Activated naive CD4-positive, alpha-beta T cell treated with anti-CD3 and anti-CD28 coated beads for 36 hours (primary cell): ENCODE results near the gene NFE2L1. TPM values are rescaled to one million over a fixed set of nuclear protein-coding genes. Genes with fewer than 3 reads are reported as not detected.
"Not testable (repeated sequence)": the region's sequence is repeated elsewhere in the genome, so short reads cannot be mapped to it uniquely, and the experiment has no call there.

Experiments used
- CTCF ChIA-PET: fragments of 350-600 bp; sonication (Branson Sonifier 250); formaldehyde crosslinking; loops from one replicate; lab custom pipeline; 2021; ENCODE audit warnings: antibody characterized with exemption; lab: Charles Lee
- DNase-seq: peaks from one replicate; pipeline ENCODE4 v3.0.0-alpha.2; 2020
- H3K27ac Mint-ChIP-seq: one replicate; pipeline ENCODE4 v1.8.0; 2021; ENCODE audit warnings: mild to moderate bottlenecking, mixed read lengths
- H3K27me3 Mint-ChIP-seq: one replicate; pipeline ENCODE4 v1.8.0; 2021; ENCODE audit warnings: low read depth, mixed read lengths
- H3K36me3 Mint-ChIP-seq: one replicate; pipeline ENCODE4 v1.8.0; 2021; ENCODE audit warnings: low read depth, mixed read lengths
- H3K4me1 Mint-ChIP-seq: one replicate; pipeline ENCODE4 v1.8.0; 2021; ENCODE audit warnings: low read depth, mixed read lengths
- H3K4me3 Mint-ChIP-seq: one replicate; pipeline ENCODE4 v1.8.0; 2021; ENCODE audit warnings: mild to moderate bottlenecking, moderate library complexity, mixed read lengths
- H3K9me3 Mint-ChIP-seq: one replicate; pipeline ENCODE4 v1.8.0; 2021; ENCODE audit warnings: mixed read lengths
- intact Hi-C: fragments of 100-400 bp; cut with micrococcal nuclease; formaldehyde crosslinking; loops from one replicate; pipeline ENCODE4 v1.15.1; 2023
- total RNA-seq, 2 experiments: library from RNA; stranded (reverse); gene quantifications; one replicate each; pipeline ENCODE4 v1.2.3, GENCODE V29; 2021

Gene NFE2L1, protein sequence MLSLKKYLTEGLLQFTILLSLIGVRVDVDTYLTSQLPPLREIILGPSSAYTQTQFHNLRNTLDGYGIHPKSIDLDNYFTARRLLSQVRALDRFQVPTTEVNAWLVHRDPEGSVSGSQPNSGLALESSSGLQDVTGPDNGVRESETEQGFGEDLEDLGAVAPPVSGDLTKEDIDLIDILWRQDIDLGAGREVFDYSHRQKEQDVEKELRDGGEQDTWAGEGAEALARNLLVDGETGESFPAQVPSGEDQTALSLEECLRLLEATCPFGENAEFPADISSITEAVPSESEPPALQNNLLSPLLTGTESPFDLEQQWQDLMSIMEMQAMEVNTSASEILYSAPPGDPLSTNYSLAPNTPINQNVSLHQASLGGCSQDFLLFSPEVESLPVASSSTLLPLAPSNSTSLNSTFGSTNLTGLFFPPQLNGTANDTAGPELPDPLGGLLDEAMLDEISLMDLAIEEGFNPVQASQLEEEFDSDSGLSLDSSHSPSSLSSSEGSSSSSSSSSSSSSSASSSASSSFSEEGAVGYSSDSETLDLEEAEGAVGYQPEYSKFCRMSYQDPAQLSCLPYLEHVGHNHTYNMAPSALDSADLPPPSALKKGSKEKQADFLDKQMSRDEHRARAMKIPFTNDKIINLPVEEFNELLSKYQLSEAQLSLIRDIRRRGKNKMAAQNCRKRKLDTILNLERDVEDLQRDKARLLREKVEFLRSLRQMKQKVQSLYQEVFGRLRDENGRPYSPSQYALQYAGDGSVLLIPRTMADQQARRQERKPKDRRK
- 100 to 1,000 TPM in 1 of 2 experiments, 10 to 100 TPM in 1; 95.2 to 102 TPM for total RNA-seq

DNA sequence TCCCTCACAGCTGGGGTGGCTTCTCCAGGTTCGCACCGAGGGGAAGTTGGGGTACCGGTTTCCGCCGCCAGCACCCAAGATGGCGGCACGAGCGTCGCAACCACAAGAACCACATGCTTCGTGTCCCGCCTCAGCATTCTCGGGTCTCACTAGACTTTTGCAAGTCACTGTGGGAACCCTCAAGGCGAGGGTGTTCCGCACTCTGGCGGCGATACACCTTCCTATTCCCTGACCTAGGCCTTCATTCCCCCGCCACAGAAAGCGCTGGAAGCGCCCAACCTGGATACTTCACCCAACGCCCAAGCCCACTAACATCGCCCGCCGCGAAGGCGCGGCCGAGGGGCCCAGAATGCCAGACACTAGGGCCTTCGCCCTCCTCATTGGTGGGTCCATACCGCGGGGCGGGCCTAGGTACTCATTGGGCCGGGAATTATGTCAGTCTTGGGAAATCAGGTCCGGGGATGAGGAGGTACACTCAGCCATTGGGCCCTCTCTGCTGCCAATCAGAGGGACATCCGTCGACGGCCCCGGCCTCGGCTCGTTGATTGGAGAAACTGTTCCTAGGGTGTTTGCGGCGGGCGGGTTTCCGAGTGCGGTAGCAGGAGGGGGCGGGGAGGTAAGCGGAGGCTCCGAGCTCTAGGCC is at the start of gene NFE2L1:
NFE2L1 (plus strand) TSS at position 619 of the 643 bp plus-strand sequence. CDS start 2,760 bp downstream, outside the sequence.
- Mint-ChIP-seq H3K4me1 (peaks cover 51% of the 10 kb centered on the region), H3K36me3 (peaks cover 37% of the 10 kb centered on the region), H3K9me3 (no peaks in the 10 kb centered on the region), H3K4me3 (peak within 1 kb of the TSS; percentile 99), H3K27me3 (no peaks in the 10 kb centered on the region), H3K27ac (peak within 1 kb of the TSS; percentile 98)
- intact Hi-C loops, result loop anchor here (1.0 to 5.0 kb wide), 9 partner anchors 8 to 1144 kb away; partner anchors contain the start of genes CBX1, CDK5RAP3, COPZ2 and KPNB1
- CTCF ChIA-PET, result interaction anchor here (0.7 to 2.5 kb wide), 9 partner anchors 12 to 198 kb away, joined by 3 to 25 read pairs (median 4); partner anchors contain the start of gene CDK5RAP3
- DNase-seq, result peak; percentile 100

DNA sequence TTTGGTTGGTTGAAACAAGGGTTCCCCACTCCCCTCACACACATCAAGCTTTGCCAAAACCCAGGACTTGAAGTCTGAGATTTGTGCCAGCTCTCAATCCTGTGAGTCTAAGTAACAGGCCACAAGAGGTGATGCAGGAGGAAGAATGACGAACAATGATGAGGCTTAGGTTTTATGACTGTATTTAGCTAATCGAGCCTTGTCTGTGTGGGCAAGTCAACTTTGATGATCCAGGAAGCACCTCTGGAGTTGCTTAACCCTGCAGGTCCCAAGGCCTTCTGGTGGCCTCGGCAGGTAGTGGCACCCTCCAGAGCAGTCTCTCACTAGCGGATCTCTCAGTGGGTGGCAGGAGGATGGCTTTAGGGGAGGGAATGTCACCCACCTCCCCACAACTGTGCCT is 48.6 kb upstream of the NFE2L1 start:
- Mint-ChIP-seq H3K9me3 (no peaks in the 10 kb centered on the region), H3K4me3 (no peak overlapping the region), H3K27ac (no peak overlapping the region), H3K36me3 (no peaks in the 10 kb centered on the region), H3K4me1 (peaks cover 4% of the 10 kb centered on the region), H3K27me3 (peaks cover 3% of the 10 kb centered on the region)
- DNase-seq, result peak; percentile 35
- CTCF ChIA-PET, result interaction anchor here (0.7 to 4.6 kb wide), 8 partner anchors 12 to 76 kb away, joined by 3 to 28 read pairs (median 7); no protein-coding TSS in a partner anchor
- intact Hi-C loops, result no loop called here

DNA sequence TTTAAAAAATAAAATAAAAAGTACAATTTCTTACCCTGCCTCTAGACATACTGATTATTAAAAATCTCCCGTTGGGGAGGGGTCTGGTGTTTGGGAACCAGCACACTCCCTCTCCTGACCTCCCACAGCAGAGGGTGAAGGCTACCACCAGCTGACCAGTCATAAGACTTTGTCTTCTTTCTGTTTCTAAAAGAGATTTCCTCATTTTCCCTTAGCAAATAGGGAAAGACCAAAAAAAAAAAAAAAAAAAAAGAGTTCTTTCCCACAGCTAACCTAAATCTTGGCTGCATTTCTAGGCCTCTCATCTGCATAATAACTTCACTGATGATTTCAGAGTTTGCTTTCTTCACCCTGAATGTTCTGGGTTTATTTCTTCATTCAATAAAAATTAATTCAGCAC is 47.0 kb upstream of the NFE2L1 start:
- no peak overlapping the region for H3K27ac Mint-ChIP-seq
- H3K4me3 Mint-ChIP-seq, result no peak overlapping the region
- intact Hi-C loops, result no loop called here
- H3K36me3 Mint-ChIP-seq, result no peaks in the 10 kb centered on the region
- DNase-seq, result no peak
- H3K4me1 Mint-ChIP-seq, result peaks cover 4% of the 10 kb centered on the region
- no peaks in the 10 kb centered on the region for H3K9me3 Mint-ChIP-seq
- peaks cover 3% of the 10 kb centered on the region for H3K27me3 Mint-ChIP-seq
- CTCF ChIA-PET, result interaction anchor here (3.6 to 4.6 kb wide), 2 partner anchors 11 to 25 kb away, joined by 12 to 28 read pairs; no protein-coding TSS in a partner anchor

DNA sequence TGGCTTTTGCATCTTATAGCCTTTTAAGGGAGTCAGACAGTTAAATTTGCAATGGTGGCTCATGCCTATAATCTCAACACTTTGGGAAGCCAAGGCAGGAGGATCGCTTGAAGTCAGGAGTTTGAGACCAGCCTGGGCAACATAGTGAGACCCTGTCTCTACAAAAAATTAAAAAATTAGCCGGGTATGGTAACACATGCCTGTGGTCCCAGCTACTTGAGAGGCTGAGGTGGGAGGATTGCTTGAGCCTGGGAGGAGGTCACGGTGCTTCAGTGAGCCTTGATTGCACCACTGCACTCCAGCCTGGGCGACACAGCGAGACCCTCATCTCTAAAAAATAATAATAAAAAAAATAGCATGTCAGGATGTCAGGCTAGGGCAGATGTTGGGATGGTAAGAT is 46.5 kb upstream of the NFE2L1 start:
- H3K36me3 Mint-ChIP-seq, H3K4me1 Mint-ChIP-seq, H3K27ac Mint-ChIP-seq, intact Hi-C loops, H3K4me3 Mint-ChIP-seq, H3K27me3 Mint-ChIP-seq, H3K9me3 Mint-ChIP-seq, DNase-seq: not testable (repeated sequence)
- CTCF ChIA-PET, result interaction anchor here (1.1 to 4.6 kb wide), 3 partner anchors 10 to 25 kb away, joined by 4 to 28 read pairs (median 12); no protein-coding TSS in a partner anchor

DNA sequence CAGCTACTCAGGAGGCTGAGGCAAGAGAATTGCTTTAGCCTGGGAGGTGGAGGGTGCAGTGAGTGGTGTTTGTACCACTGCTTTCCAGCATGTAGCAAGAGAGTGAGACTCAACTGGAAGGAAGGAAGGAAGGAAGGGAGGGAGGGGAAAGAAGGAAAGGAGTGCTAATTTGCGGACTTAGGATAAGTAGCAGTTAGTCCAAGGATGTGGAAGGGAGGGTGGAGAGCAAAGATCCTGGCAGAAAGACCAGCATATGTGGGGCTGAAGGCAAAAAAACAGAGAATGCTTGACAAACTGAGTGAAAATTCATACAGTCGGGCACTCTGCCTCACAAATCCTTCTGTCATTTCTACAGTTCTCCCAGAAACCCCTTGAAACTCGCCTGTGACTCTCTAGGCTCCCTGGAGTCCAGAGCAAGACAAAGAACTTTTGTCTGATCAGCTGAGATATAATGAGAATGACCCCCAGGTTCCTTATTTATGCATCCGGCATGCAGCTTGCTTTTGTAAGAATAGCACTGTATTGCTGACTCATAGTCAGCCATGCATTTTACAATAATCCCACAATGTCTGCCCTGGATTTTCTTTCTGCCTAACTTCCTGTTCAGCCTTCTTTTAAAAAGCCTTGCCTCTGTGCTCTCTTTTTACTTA is 45.8 kb upstream of the NFE2L1 start:
- H3K4me1 Mint-ChIP-seq, result peaks cover 4% of the 10 kb centered on the region
- H3K9me3 Mint-ChIP-seq, result no peaks in the 10 kb centered on the region
- intact Hi-C loops, result no loop called here
- H3K27ac Mint-ChIP-seq, result no peak overlapping the region
- CTCF ChIA-PET, result interaction anchor here (0.6 to 4.6 kb wide), 5 partner anchors 9 to 24 kb away, joined by 3 to 28 read pairs (median 4); no protein-coding TSS in a partner anchor
- H3K36me3 Mint-ChIP-seq, result no peaks in the 10 kb centered on the region
- H3K27me3 Mint-ChIP-seq, result peaks cover 7% of the 10 kb centered on the region
- no peak for DNase-seq
- H3K4me3 Mint-ChIP-seq, result no peak overlapping the region

DNA sequence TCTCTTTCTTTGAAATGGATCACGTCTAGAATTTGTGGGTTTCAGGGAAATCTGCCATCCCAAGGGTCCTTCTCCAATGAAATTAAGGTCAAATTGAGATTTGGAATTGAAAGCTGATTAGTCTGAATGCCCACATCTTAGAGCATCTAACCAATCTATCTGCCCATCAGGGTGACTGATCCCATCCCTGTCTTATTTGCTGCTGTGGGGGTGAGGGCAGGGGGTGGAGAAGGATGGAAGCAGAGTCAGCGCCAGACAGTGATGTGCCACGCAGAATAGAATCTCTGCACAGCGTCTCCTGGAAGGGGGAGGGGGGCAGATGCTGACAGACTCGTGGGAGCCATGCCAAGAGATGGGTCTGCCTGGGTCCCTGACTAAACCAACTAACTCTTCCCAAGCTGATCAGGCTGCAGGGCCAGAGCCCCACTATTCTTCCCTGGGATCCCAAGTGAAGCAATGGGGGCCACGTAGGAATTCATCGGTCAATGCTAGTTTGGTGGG is 45.2 kb upstream of the NFE2L1 start:
- Mint-ChIP-seq H3K27ac (no peak overlapping the region), H3K27me3 (peaks cover 7% of the 10 kb centered on the region), H3K9me3 (no peaks in the 10 kb centered on the region), H3K36me3 (no peaks in the 10 kb centered on the region), H3K4me3 (no peak overlapping the region), H3K4me1 (peaks cover 4% of the 10 kb centered on the region)
- DNase-seq, result no peak
- intact Hi-C loops, result no loop called here
- CTCF ChIA-PET, result interaction anchor here (1.4 kb wide), 1 partner anchor 24 kb away, joined by 3 read pairs; no protein-coding TSS in a partner anchor

DNA sequence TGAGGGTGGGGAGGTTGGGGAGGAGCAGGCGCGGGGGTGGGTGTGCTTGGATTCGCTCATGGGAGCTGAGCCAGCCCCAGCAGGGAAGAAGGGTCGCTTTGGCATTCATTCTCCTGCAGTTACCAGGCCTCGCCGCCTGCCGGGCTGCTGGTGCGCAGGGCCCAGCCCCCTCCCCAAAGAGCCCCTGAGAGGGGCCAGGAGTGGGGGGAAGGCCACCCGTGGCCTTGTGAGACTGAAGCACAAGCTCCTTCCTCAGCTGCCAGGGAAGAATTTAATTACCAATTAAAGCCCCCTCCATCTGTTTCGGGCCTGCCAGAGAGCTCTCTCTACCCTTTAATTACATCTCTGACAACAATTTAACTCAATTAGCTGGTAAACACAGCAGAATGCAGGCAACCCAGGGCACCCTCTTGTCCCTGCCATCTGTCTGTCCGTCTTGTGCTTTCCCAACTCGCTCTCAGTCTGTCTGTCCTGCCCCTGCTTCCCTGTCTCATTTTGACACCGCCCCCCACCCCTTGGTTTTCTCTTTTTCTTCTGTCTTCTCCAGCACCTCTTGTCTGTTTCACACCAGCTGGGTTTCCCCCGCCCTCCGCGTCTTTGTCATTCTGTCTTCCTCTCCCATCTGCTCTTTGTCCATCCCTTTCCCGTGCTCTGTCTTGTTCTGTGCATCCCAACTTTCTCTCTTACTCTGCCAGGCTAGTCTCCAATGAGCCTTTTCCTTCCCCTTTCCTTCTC is 44.6 kb upstream of the NFE2L1 start:
- Mint-ChIP-seq H3K27me3 (peaks cover 9% of the 10 kb centered on the region), H3K4me3 (no peak overlapping the region), H3K36me3 (no peaks in the 10 kb centered on the region), H3K9me3 (no peaks in the 10 kb centered on the region), H3K4me1 (peaks cover 4% of the 10 kb centered on the region), H3K27ac (no peak overlapping the region)
- DNase-seq, result no peak
- intact Hi-C loops, result no loop called here
- CTCF ChIA-PET, result interaction anchor here (0.6 to 1.7 kb wide), 3 partner anchors 15 to 793 kb away, joined by 3 to 5 read pairs (median 4); no protein-coding TSS in a partner anchor

DNA sequence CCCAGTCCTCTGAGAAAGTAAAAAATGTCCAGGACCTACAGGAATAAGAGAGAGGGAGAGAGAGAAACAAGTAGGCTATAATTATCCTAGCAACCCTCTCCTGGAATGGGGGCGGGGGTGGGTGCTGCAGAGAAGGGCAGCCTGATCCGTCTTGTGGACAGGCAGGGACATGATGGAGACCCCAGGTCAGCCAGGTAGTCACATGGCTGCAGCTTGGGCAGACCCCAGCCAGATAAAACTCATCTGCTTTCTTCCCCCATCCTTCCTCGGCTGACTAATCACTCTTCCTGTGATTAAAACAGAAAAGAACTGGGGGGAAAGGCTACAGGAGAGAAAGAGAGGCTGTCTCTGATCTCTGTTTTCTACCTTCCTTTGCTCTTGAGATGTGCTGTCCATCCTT is 43.2 kb upstream of the NFE2L1 start:
- Mint-ChIP-seq H3K4me1 (peaks cover under 1% of the 10 kb centered on the region), H3K27me3 (peaks cover 15% of the 10 kb centered on the region), H3K9me3 (no peaks in the 10 kb centered on the region), H3K4me3 (no peak overlapping the region), H3K36me3 (no peaks in the 10 kb centered on the region), H3K27ac (no peak overlapping the region)
- CTCF ChIA-PET, result interaction anchor here (1.0 to 1.7 kb wide), 2 partner anchors 13 to 29 kb away, joined by 3 to 4 read pairs; no protein-coding TSS in a partner anchor
- intact Hi-C loops, result no loop called here
- DNase-seq, result no peak

DNA sequence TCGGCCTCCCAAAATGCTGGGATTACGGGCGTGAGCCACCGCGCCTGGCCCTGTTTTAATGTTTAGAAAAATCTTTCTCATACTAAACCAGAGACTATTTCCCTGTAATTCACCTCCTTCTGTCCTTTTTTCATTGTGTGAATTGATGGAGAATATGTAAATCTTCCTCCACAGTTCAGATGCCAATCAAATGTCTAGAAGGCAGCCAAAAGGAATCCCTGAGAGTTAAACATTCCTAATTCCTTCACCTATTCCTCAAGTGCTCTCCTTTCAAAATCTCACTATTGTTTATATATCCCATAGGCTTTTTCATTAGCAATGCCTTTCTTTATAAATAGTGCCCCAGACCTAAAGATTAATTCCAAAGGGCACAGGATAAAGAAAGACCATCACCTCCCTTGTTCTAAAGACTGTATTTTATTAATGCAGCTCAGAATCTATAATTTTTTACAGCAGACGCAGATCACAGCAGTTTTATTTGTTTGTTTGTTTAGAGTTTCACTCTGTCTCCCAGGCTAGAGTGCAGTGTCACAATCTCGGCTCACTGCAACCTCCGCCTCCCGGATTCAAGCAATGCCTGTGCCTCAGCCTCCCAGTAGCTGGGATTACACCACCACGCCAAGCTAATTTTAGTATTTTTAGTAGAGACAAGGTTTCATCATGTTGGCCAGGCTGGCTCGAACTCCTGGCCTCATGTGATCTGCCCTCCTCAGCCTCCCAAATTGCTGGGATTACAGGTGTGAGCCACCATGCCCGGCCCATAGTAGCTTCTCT is 41.0 kb upstream of the NFE2L1 start:
- Mint-ChIP-seq H3K27me3 (peaks cover 31% of the 10 kb centered on the region), H3K9me3 (no peaks in the 10 kb centered on the region), H3K27ac (no peak overlapping the region), H3K4me3 (no peak overlapping the region), H3K36me3 (no peaks in the 10 kb centered on the region), H3K4me1 (peaks cover 8% of the 10 kb centered on the region)
- CTCF ChIA-PET, result interaction anchor here (0.6 to 1.7 kb wide), 4 partner anchors 8 to 18 kb away, joined by 3 to 5 read pairs (median 3); no protein-coding TSS in a partner anchor
- DNase-seq, result no peak
- intact Hi-C loops, result no loop called here

DNA sequence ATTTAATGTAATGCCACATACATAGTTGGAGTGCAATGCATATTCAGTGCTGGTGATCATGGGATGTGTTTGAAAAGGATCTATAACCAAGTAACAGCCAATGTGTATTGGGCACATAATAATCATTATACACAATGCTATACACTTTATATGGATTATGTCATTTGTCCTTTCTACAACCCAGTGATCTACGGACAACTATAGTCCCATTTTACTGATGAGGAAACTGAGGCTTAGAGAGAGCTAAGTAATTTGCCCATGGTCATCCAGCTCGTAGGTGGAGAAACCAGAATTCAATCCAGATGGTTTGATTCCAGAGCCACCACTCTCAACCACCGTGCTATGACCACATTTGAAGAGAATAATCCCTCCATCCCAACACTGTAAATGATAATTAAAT is 38.0 kb upstream of the NFE2L1 start:
- no peaks in the 10 kb centered on the region for H3K36me3 Mint-ChIP-seq
- H3K27me3 Mint-ChIP-seq, result peaks cover 50% of the 10 kb centered on the region
- CTCF ChIA-PET, result interaction anchor here (0.6 to 6.3 kb wide), 6 partner anchors 10 to 169 kb away, joined by 3 to 28 read pairs (median 4); partner anchors contain the start of gene SCRN2
- intact Hi-C loops, result loop anchor here (2.0 to 5.0 kb wide), 2 partner anchors 63 to 113 kb away; partner anchors contain the start of gene SP2
- DNase-seq, result no peak
- H3K4me3 Mint-ChIP-seq, result no peak overlapping the region
- peaks cover 12% of the 10 kb centered on the region for H3K4me1 Mint-ChIP-seq
- no peak overlapping the region for H3K27ac Mint-ChIP-seq
- H3K9me3 Mint-ChIP-seq, result no peaks in the 10 kb centered on the region
